HG03103 (cell line): Measurements from ENCODE around the gene UBR1.
"Not testable (repeated sequence)": the region's sequence is repeated elsewhere in the genome, so short reads cannot be mapped to it uniquely, and the experiment has no call there.

ENCODE experiments used
- ATAC-seq: cut with Tn5 transposase; IDR thresholded peaks from one replicate; pipeline ENCODE4 v1.9.1; 2021; ENCODE audit warnings: low read depth; ENCODE audit not compliant: unreplicated experiment

Gene UBR1

DNA sequence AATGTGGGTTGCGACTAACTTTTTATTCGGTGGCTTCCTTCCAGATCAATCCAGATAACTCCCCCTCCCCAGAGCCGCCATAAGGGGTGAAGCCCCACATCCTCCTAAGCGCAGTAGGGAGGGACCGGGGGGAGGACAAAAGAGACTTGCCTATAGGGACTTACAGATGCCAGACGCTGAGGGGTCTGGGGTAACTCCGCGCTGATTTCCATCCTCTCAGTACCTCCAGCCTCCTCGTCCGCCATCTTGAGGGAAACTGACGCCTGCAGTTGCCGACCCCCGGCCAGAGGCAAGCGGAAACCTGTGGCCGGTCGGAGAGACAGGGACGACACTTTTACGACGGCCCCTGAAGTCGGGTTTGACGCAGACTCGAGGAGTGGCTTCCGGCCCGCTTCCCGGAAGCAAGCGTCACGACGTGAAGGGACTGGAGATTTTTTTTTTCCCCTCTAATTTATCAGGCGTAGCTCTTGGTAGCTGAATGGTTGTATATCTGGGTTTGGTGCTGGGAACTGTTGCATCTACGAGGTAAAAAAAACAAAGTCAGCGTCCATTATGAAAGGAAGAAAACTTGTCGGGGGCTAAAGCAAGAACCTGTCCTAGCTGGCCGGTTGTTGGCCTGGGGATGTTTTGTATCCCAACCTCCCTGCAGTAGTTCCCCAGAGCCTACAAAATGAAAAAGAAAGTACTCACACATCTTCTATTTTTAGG is at the start of gene UBR1:
UBR1 (minus strand) TSS at position 261 of the 708 bp plus-strand sequence; CDS start at position 245, 16 bp downstream.
- ATAC-seq: peak; percentile 84

DNA sequence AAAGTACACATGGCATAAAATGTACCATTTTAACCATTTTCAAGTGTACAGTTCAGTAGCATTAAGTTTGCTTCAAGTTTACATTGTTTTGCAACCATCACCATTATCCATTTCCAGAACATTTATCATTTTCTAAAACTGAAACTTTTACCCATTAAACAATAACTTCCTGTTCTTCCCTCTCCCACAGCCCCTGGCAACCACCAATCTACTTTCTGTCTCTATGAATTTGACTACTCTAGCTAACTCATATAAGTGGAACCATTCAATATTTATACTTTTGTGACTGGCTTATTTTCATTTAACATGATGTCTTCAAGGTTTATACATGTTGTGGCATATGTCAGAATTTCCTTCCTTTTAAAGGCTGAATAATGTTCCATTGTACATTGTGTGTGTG is 47.4 kb upstream of the UBR1 start:
- no peak for ATAC-seq

DNA sequence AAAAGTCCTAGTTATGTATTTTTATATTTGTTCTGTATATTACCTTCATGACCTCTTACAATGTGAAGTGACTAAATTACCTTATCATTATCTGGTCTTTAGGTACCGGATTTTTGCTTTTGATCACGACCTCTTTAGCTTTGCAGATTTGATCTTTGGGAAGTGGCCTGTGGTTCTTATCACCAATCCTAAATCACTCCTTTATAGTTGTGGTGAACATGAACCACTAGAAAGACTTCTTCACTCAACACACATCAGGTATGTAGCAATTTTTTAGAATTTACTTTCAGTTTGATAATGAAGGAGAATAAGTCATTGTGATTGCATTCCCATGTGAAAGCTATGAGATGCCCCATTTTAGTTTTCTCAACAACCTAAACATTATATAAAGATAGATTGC is 45.9 kb upstream of the UBR1 start:
- no peak for ATAC-seq

DNA sequence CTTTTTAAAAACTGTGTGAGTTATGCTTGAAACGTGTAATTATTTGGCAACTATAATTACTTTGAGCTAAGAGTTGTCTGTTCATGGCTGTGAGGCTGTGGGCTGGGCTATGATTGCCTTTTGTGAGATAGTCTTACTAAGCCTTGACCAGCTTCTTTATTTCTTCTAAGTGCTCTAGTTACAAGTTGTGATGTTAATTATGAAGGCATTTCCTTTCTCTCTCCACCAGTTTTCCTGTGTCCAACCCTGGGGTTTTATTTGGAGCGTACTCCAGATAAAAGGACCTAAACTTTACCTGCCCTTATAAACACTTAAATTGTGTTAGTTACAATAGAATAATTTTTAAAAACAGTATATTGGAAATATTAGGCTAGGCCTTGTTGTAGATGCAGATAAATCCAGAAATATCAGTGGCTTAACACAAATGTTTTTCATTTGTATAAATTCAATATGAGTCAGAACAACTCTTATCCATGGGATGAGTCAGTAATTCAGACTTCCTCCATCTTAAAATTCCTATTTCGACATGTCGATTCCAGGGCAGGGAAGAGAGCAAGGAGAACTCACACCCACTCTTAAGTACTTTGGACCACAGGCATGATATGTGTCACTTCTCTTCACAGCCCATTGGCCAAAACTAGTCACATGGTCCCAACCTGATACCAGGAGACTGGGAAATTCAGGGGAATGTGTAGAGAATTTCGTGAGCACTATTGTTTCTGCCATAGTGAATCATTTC is 44.5 kb upstream of the UBR1 start:
- ATAC-seq: no peak

DNA sequence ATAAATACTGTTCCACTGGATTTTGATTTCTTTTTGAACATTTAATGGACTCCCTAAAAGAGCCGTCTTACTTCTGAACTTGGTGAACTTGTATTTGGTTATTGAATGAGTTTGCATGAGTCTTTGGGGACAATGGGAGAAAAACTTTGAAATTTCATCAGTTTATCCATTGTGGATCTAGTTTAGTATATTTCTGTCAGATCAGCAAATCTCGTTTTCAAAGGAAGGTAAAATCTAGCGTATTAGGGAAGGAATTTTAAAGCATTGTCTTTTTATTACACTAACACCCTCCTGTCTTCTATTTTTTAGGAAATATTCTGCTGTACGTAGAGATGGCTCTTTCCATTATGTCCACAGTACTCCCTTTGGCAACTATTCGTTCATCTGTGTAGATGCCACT is 40.3 kb upstream of the UBR1 start:
- no peak for ATAC-seq

DNA sequence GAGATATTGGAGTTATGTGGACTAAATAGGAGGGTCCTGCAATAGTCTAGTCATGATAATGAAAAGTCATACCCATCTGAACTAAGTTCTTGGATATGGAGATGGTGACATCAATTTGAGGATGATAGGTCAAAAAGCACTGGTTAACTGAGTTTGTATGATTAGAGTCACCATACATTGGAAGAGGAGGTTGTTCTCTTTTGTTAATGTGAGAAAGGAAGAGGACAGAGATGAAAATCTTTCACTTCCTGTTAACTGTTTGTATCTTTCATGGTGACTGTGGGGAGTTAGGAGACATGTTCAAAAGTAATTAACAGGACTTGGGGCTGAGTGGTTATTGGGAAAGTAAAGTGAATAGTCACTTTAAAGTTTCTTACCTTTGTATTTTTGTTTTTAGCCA is 38.7 kb upstream of the UBR1 start:
- ATAC-seq: no peak

DNA sequence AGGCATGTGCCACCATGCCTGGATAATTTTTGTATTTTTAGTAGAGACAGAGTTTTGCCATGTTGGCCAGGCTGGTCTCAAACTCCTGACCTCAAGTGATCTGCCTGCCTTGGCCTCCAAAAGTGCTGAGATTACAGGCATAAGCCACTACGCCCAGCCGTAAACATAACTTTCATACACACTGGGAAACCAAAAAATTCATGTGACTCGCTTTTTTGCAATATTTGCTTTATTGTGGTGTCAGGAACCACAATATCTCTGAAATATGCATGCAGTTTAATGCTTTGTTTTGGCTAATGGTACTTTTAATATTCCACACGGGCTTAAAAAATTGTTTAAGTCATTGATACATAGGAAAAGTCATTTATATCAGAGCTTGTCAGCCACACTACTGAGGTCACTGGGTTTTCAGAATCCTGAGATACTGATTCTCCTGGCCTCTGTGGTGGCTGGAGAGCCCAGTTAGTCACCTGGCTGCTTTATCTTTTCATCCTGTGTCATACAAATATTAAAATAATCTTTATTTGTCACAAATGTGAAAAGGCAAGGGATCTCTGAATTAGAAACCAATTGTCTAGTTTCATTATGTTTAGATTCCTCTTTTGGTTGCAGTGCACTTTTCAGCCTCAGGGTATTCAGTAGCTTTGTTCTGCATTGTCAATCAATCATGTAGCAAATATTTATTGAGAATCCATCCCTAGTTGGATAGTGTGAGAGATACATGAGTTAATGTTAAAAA is 37.5 kb upstream of the UBR1 start:
- no peak for ATAC-seq

DNA sequence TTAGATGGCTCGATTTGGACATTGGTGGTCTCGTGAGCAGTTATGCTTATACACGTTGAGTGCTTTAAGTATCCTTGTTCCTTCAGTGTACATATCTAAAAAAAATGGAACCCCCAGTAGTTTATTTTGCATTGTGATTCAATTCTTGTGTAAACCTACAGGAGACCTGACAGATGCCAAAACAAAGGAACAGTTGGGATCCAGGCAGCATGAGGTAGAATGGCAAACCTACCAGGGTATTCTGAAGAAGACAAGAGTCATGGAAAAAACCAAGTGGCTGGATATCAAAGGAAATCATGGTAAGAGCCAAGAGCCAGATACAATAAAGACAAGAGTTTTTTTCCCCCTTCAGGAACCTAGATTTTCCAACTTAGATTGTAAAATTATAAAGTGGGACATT is 29.5 kb upstream of the UBR1 start:
- ATAC-seq: no peak

DNA sequence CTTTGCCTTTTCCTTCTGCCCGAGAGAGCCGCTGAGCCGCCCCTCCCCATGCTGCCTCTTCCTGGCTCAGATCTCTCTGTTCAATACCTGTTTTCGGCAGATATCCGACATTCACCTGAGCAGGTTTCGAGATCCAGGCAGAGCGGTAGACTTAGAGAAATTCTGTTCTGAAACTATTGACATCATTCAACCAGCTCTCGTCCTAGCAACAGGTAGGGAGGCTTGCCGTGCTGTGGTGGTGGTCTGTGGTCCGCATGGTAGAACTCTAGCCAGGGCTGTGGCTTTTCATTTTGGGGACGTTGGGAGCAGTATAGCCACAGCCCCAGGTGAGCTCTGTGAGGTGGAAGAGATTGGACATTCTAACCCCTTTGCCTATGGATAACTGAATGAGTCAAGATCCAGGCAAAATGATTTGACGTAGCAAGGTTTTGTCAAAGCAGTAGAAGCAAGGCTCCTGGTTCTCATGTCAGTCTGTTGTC is 28.4 kb upstream of the UBR1 start:
- no peak for ATAC-seq

DNA sequence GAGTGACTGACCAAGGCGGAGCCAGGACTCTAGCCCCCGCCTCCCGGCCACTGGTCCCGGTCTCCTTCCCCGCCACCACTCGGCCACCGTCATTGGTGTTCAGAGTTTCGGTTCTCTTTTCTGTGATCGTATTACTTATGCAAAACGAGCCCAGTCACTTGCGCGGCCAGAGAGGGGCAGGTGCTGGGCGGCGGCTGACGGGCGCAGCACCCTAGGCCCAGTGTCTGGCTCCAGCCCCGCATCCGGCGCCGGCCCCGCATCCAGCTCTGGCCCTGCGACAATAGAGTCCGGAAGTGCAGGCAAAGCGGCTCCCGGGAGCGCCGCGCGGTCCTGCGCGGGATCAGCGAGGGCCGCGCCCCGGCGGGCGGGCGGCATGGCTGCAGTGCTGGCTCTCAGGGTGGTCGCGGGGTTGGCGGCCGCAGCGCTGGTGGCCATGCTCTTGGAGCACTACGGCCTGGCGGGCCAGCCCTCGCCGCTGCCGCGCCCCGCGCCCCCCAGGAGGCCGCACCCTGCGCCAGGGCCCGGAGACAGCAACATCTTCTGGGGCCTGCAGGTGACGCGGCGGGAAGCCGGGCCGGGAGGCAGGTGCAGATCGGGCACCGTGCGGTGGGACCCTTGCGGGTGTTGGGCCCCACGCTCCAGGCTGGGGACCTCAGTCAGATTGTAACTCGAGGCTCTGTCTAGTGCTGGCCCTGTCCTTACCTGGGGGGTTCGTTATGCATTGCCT is 27.8 kb upstream of the UBR1 start, which contains the start of gene TMEM62:
TMEM62 (plus strand) TSS at position 157 of the 727 bp plus-strand sequence; CDS start at position 374, 217 bp downstream.
- ATAC-seq: peak; percentile 94

DNA sequence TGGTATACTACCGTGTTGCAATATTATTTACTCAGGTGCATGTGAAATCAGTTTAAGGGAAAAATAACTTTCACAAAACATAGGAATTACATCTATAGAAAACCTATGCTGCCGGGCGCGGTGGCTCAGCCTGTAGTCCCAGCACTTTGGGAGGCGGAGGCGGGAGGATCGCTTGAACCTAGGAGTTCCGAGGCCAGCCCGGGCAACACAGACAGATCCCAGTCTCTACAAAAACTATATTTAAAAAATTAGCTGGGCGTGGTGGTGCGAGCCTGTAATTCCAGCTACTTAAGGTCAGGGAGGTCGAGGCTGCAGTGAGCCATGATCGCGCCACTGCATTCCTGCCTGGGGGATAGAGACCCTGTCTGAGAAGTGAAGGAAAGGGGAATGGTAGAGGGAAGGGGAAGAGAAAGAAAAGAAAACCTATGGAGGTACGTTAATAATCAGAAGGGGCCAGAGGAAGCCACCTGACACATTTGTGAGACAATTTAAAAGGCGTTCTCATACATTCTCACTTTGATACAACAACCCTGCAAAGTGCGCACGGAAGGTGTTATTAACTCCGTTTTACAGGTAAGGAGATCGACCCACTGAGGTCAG is 27.1 kb upstream of the UBR1 start:
- ATAC-seq: no peak

DNA sequence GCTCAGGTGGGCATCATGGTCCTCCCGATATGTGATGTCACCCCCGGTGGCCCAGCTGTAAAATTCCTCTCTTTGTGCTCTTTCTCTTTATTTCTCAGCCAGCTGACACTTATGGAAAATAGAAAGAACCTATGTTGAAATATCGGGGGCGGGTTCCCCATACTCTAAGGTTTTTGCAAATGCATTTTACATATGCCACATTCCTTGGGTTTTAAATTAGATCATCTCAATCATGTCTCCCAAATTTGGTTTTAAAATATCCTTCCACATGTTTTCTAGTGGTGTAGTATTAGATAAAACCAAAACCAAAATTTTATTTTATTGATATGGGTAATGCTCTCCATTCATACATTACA is 23.1 kb upstream of the UBR1 start:
- ATAC-seq: no peak

DNA sequence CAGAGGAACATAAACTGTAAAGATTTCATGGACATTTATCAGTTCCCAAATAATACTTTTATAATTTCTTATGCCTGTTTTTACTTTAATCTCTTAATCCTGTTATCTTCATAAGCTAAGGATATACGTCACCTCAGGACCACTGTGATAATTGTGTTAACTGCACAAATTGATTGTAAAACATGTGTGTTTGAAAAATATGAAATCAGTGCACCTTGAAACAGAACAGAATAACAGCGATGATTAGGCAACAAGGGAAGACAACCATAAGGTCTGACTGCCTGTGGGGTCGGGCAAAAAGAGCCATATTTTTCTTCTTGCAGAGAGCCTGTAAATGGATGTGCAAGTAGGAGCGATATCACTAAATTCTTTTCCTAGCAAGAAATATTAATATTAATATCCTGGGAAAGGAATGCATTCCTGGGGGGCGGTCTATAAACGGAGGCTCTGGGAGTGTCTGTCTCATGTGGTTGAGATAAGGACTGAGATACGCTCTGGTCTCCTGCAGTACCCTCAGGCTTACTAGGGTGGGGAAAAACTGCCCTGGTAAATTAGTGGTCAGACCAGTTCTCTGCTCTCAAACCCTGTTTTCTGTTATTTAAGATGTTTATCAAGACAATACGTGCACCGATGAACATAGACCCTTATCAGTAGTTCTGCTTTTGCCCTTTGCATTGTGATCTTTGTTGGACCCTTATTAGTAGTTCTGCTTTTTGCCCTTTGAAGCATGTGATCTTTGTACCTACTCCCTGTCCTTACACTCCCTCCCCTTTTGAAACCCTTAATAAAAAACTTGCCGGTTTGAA is 22.5 kb upstream of the UBR1 start:
- not testable (repeated sequence) for ATAC-seq

DNA sequence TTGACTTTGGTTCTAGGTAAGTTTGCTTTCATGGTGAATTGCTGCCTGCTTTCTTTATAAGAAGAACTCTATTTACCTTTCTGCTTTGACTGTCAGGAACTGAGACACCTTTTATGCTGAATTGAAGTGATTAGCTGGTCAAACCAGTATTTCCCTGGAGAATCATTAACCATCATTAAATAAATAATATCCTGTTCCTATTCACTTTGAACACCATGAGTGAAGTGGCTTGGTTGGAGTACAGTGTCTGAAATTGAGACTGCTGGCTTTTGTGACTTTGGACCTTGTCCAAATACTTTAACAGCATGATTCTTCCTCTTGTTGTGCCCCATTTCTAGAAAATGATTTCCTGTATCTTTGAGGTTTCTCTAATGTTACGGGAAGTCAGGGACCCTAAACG is 21.9 kb upstream of the UBR1 start:
- no peak for ATAC-seq

DNA sequence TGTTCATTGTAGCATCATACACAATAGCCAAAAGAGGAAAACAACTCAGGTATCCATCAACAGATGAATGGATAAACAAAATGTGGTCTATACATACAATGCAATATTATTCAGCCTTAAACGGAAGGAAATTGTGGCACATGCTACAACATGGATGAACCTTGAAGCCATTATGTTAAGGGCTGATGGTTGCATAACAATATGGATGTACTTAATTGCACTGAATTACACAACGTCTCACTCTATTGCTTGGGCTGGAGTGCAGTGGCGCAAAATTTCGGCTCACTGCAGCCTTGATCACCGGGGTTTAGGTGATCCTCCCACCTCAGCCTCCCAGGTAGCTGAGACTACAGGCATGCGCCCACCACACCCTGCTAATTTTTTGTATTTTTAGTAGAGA is 20.5 kb upstream of the UBR1 start:
- no peak for ATAC-seq

DNA sequence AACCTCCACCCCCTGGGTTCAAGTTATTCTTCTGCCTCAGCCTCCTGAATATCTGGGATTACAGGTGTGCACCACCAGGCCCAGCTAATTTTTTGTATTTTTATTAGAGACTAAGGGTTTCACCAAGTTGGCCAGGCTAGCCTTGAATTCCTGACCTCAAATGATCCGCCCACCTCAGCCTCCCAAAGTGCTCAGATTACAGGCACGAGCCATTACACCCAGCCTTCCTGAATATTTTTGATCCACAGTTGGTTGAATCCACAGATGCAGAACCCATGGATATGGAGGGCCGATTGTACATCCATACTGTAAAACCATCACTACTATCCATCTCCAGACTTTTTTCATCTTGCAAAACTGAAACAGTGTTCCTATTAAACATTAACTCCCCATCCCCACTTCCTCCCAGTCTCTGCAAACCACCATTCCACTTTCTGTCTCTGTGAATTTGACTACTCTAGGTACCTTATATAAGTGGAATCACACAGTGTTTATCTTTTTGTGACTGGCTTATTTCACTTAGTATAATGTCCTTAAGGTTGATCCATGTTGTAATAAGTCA is 19.3 kb upstream of the UBR1 start:
- ATAC-seq: no peak

DNA sequence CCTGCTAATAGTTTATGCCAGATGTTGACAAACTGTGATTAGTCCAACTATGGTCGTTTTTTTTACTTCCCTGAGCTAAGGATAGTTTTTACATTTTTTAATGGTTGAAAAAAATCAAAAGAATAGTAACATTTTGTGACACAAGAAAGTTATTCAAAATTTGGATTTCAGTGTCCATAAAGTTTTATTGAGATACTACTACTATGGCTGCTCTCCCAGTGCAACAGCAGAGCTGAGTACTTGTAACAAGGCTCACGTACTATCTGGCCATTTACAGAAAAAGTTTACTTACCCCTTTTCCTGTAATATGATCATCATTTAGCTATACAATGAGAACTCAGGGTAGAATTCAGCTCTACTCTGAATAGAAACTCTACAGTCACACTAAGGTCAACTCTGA is 16.0 kb upstream of the UBR1 start:
- no peak for ATAC-seq

DNA sequence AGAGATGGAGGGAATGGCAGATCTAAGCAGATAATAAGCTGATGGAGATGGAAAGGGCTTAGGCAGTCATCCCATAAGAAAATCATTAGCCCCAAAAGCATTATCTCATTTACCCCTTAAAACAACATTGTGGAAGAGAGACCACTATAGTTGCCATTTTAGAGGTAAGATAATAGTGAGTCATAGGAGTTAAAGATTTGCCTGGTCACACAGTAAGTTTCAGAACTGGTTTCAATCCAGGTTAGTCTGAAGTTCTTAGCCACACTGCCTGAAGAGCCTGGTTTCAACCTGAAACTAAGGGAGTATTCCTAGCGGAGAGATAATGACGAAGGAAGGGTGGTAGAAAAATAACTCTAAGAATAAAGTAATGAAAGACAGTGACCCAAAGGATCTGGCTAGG is 13.0 kb upstream of the UBR1 start:
- ATAC-seq: no peak

DNA sequence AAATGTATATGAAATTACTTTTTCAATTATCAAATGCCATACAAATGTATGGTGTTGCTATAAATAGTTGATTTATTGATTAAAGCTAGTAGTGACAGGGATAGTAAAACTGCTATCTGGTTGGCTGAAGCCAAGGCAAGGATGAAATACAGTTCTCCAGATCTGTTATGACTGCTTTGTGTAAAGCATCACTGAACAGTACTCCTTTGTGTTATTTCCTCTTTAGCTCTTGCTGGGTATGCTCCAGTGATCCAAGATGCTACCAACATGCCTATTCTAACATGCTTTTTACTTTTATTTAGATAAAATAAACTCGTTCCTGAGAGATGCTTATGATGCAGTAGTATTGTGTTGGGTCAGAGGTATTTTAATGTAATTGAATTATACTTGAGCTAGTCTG is 12.4 kb upstream of the UBR1 start:
- ATAC-seq: no peak
